ENCODE data around the gene CRYGA.

The CRYGA gene

DNA sequence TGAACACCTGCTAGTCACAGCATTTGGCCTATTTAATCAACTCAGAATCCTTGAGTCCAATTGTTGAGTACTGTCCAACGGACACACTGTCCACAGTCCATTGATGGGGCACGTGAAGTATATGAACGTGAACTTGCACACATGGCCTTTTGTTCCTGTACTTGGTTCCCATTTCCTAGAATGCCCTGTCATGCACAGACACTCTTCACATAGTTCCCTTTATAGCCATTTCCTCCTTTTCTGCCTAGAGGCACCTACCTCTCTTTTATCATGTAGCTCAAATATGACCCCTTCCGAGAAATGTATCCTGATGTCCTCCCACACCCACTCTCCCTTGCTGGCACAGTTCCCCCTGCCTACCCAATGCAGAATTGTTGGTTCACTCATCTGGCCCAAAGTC lies 8.7 kb upstream of the CRYGA start:
- H4K20me1 ChIP-seq (ENCODE audit: control insufficient read depth, insufficient read depth, low read depth, low read length) = no peaks in the 10 kb centered on the region
- H3K9me3 ChIP-seq (ENCODE audit: control insufficient read depth, insufficient read depth, low read length) = no peaks in the 10 kb centered on the region
- H3K79me2 ChIP-seq (ENCODE audit: control insufficient read depth, low read length) = no peaks in the 10 kb centered on the region
- H3K27me3 ChIP-seq (ENCODE audit: control insufficient read depth, low read length) = peaks cover 13% of the 10 kb centered on the region; the same call in 1 of the 2 replicates
- no peak overlapping the region for H3K4me3 ChIP-seq (ENCODE audit: low read length)
- no peaks in the 10 kb centered on the region for H3K36me3 ChIP-seq (ENCODE audit: control insufficient read depth, low read length)
- no peaks in the 10 kb centered on the region for H3F3A ChIP-seq (ENCODE audit: control insufficient read depth, insufficient read depth)
- H3K4me2 ChIP-seq (ENCODE audit: low read length) = no peak overlapping the region
- H3K27ac ChIP-seq (ENCODE audit: low read depth, low read length) = no peak overlapping the region
- no peaks in the 10 kb centered on the region for H3K4me1 ChIP-seq (ENCODE audit: control insufficient read depth, low read length)
- H3K9me2 ChIP-seq (replicated peaks; ENCODE audit: control insufficient read depth, low read length) = no peaks in the 10 kb centered on the region
- no peak for TF ChIP-seq EZH2phosphoT487 (IDR thresholded peaks at IDR 0.05; ENCODE audit: borderline replicate concordance, low read length)
- TF ChIP-seq, protein P1, sequence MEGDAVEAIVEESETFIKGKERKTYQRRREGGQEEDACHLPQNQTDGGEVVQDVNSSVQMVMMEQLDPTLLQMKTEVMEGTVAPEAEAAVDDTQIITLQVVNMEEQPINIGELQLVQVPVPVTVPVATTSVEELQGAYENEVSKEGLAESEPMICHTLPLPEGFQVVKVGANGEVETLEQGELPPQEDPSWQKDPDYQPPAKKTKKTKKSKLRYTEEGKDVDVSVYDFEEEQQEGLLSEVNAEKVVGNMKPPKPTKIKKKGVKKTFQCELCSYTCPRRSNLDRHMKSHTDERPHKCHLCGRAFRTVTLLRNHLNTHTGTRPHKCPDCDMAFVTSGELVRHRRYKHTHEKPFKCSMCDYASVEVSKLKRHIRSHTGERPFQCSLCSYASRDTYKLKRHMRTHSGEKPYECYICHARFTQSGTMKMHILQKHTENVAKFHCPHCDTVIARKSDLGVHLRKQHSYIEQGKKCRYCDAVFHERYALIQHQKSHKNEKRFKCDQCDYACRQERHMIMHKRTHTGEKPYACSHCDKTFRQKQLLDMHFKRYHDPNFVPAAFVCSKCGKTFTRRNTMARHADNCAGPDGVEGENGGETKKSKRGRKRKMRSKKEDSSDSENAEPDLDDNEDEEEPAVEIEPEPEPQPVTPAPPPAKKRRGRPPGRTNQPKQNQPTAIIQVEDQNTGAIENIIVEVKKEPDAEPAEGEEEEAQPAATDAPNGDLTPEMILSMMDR (IDR thresholded peaks at IDR 0.05; ENCODE audit: low read depth, low read length, poor library complexity, severe bottlenecking) = no peak

DNA sequence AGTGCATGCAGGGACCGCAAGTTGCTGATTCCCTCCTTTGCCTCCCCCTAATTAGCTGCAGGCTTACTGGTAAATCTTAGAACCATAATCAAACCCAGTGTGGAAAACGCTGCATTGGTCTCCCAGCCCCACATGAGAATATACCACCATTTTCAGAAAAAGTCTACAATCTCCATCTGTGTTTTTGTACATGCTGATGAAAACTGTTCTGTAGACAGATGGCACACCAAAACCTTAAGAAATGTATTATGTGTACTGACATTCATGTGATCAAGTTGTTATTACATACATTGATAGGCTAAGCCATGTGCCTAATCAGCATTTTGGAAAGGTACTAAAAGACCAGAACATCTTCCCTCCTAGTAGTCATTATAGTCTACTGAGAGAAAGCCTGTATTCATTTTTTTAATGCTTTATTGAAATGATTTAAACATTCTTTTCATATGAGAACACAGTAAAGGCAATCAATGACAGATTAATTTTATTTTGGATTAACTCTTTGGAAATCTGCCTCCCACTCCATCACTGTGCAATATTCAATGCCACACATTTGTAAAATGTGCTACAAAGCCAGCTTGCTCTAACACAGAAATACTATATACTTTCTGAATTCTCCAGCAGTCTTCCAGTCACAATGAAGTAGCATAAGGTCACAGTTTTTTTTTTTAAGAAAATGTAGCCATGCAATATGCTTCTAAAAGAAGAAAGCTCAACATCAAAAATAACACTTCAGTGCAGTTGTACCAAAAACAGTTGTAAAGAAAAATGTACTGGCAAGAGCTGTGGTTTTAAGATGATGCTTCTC lies 1.8 kb upstream of the CRYGA start:
- Histone ChIP-seq H3K4me3 (ENCODE audit: low read length) (no peak overlapping the region), H3K4me1 (ENCODE audit: control insufficient read depth, low read length) (no peaks in the 10 kb centered on the region), H3K9me3 (ENCODE audit: control insufficient read depth, insufficient read depth, low read length) (no peaks in the 10 kb centered on the region), H3K27ac (ENCODE audit: low read depth, low read length) (no peak overlapping the region), H3K9me2 (replicated peaks; ENCODE audit: control insufficient read depth, low read length) (no peaks in the 10 kb centered on the region), H3F3A (ENCODE audit: control insufficient read depth, insufficient read depth) (no peaks in the 10 kb centered on the region), H3K27me3 (ENCODE audit: control insufficient read depth, low read length) (0 out of 2 replicates have a peak, but pooled peaks cover 8% of the 10 kb centered on the region), H3K79me2 (ENCODE audit: control insufficient read depth, low read length) (no peaks in the 10 kb centered on the region), H3K36me3 (ENCODE audit: control insufficient read depth, low read length) (no peaks in the 10 kb centered on the region), H4K20me1 (ENCODE audit: control insufficient read depth, insufficient read depth, low read depth, low read length) (no peaks in the 10 kb centered on the region), H3K4me2 (ENCODE audit: low read length) (no peak overlapping the region)
- TF ChIP-seq, protein P1 (IDR thresholded peaks at IDR 0.05; ENCODE audit: low read depth, low read length, poor library complexity, severe bottlenecking) = no peak
- no peak for TF ChIP-seq EZH2phosphoT487 (IDR thresholded peaks at IDR 0.05; ENCODE audit: borderline replicate concordance, low read length)

DNA sequence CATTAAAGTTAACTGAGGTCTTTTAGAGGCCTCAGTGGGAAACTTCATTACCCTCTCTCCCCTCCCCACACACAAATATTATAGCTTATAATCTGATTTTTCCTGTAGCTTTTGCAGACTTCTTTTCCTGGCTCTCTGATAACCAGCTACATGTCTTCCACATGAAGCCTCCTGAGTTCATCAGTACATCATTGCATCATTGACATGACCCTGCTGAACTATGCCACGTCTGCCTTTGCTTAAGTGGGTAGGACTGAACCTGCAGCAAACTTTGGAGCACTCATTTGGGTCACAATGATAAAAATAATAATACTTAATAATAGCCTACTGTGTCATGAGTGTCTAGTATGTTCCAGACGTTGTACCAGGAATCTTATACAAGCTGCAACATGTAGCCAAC lies 7.0 kb downstream of the CRYGA start:
- no peaks in the 10 kb centered on the region for H3K9me2 ChIP-seq (replicated peaks; ENCODE audit: control insufficient read depth, low read length)
- TF ChIP-seq, protein P1 (IDR thresholded peaks at IDR 0.05; ENCODE audit: low read depth, low read length, poor library complexity, severe bottlenecking) = no peak
- no peak for TF ChIP-seq EZH2phosphoT487 (IDR thresholded peaks at IDR 0.05; ENCODE audit: borderline replicate concordance, low read length)
- no peaks in the 10 kb centered on the region for H3F3A ChIP-seq (ENCODE audit: control insufficient read depth, insufficient read depth)
- no peaks in the 10 kb centered on the region for H3K4me1 ChIP-seq (ENCODE audit: control insufficient read depth, low read length)
- H3K36me3 ChIP-seq (ENCODE audit: control insufficient read depth, low read length) = no peaks in the 10 kb centered on the region
- no peaks in the 10 kb centered on the region for H3K27me3 ChIP-seq (ENCODE audit: control insufficient read depth, low read length)
- H3K4me3 ChIP-seq (ENCODE audit: low read length) = no peak overlapping the region
- no peak overlapping the region for H3K27ac ChIP-seq (ENCODE audit: low read depth, low read length)
- no peaks in the 10 kb centered on the region for H3K79me2 ChIP-seq (ENCODE audit: control insufficient read depth, low read length)
- H3K9me3 ChIP-seq (ENCODE audit: control insufficient read depth, insufficient read depth, low read length) = no peaks in the 10 kb centered on the region; the same call in 1 of the 2 replicates
- H4K20me1 ChIP-seq (ENCODE audit: control insufficient read depth, insufficient read depth, low read depth, low read length) = no peaks in the 10 kb centered on the region
- no peak overlapping the region for H3K4me2 ChIP-seq (ENCODE audit: low read length)
